Measurements from ENCODE around the gene KAZN. TPM values are rescaled to one million over a fixed set of nuclear protein-coding genes. Genes with fewer than 3 reads are reported as not detected.

KAZN gene
- total and polyA plus RNA-seq, 8 donors: 1.2 to 50.7 (median 6.8) TPM

GRCh38 chr1:14907416-14907815 is 308.9 kb downstream of the KAZN start:
- H3K27me3 ChIP-seq: no peaks in the 10 kb centered on the region
- TF ChIP-seq POLR2AphosphoS5 (IDR thresholded peaks at IDR 0.05) (no peak), EP300 (IDR thresholded peaks at IDR 0.05) (no peak), POLR2A (IDR thresholded peaks at IDR 0.05) (no peak), CTCF (IDR thresholded peaks at IDR 0.05) (no peak)
- no peak overlapping the region for H3K27ac ChIP-seq
- WGBS, 5 donors: 86 to 91% (median 89%) methylated on average over 5 of the region's 5 CpGs
- H3K36me3 ChIP-seq: no peaks in the 10 kb centered on the region
- H3K9me3 ChIP-seq: no peaks in the 10 kb centered on the region
- intact Hi-C loops (cut with DNase I; ENCODE audit: low total_unique reads): no loop called here
- no peak for DNase-seq
- H3K4me3 ChIP-seq: no peak overlapping the region
- H3K4me1 ChIP-seq: peaks cover 0 to 10% (median 0%) of the 10 kb centered on the region in 4 donors

GRCh38 chr1:14909273-14909672 is 310.8 kb downstream of the KAZN start:
- no peak overlapping the region for H3K27ac ChIP-seq
- no peak overlapping the region for H3K4me3 ChIP-seq
- intact Hi-C loops (cut with DNase I; ENCODE audit: low total_unique reads): no loop called here
- H3K9me3 ChIP-seq: no peaks in the 10 kb centered on the region
- no peaks in the 10 kb centered on the region for H3K27me3 ChIP-seq
- WGBS, 5 donors: 78 to 95% (median 90%) methylated on average over 5 of the region's 5 CpGs
- H3K4me1 ChIP-seq: peaks cover 0 to 10% (median 0%) of the 10 kb centered on the region in 4 donors
- DNase-seq: no peak
- TF ChIP-seq POLR2A (IDR thresholded peaks at IDR 0.05) (no peak), EP300 (IDR thresholded peaks at IDR 0.05) (no peak), CTCF (IDR thresholded peaks at IDR 0.05) (no peak), POLR2AphosphoS5 (IDR thresholded peaks at IDR 0.05) (no peak)
- H3K36me3 ChIP-seq: no peaks in the 10 kb centered on the region

DNA sequence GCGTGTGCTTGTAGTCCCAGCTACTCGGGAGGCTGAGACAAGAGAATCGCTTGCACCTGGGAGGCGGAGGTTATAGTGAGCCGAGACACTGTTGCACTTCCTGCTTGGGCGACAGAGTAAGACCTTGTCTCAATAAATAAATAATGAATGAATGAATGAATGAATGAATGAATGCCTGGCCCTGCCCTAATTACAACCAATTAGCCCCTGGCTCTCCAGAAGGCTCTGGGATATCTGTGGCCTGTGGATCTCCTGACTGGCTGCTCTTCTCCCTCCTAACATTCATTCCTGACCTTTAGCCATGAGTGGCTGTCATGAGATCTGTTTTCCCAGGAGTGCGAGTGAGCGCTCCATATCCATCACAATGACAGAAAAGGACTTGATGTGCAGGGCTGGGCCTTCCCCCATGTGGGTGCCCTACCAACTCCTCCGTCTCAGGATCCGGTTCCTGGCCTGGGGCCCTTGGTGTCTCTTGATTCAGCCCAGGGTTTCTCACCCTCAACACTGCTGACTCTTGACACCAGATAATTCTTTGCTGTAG is 311.5 kb downstream of the KAZN start:
- Histone ChIP-seq H3K9me3 (no peaks in the 10 kb centered on the region), H3K4me1 (peaks cover 0 to 10% (median 0%) of the 10 kb centered on the region in 4 donors), H3K27ac (no peak overlapping the region), H3K4me3 (no peak overlapping the region), H3K36me3 (no peaks in the 10 kb centered on the region), H3K27me3 (no peaks in the 10 kb centered on the region)
- DNase-seq: no peak
- TF ChIP-seq POLR2A (IDR thresholded peaks at IDR 0.05): no peak
- TF ChIP-seq EP300 (IDR thresholded peaks at IDR 0.05): no peak
- TF ChIP-seq CTCF (IDR thresholded peaks at IDR 0.05): no peak
- no peak for TF ChIP-seq POLR2AphosphoS5 (IDR thresholded peaks at IDR 0.05)
- intact Hi-C loops (cut with DNase I; ENCODE audit: low total_unique reads): no loop called here
- 87 to 93% (median 91%) methylated on average over 10 of the region's 10 CpGs for WGBS, 5 donors

DNA sequence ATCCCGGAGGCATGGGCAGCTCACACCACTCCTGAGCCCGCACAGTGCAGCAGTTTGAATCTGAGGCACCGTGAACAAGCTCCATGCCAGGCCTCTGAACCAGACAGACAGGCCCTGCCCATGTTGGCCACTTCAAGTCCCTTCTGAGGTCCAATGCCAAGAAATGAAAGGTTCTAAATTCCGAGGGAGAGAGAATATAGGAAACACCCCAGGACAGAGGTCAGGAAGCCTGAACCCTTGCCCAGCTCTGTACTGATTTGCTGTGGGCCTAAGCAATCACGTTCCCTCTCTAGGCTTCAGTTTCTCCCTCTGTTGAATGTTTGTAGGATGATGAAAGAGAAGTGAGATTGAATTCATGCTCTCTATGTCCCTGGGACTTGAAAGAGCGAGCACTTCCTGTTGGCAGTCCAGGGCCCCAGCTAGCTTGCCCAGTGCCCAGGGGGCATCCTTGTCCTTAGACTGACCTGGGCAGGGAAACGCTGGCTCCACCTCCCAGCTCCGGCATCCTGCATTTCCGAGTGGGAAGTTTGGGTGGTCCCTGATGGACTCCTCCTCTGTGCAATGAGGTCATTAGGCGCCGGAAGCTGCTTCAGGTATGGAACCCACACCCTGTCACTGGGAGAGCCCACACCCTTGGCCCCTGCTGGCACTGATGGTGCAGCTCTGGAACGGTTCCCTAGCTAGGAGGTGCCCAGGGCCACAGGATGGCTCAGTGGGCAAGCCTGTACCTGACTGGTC is 312.7 kb downstream of the KAZN start:
- WGBS, 5 donors: 52 to 74% (median 66%) methylated on average over 6 to 12 of the region's 12 CpGs
- Histone ChIP-seq H3K4me3 (no peak overlapping the region), H3K4me1 (peaks cover 0 to 10% (median 0%) of the 10 kb centered on the region in 4 donors), H3K9me3 (no peaks in the 10 kb centered on the region), H3K36me3 (no peaks in the 10 kb centered on the region), H3K27ac (peak overlapping the region in 1 of 5 donors; percentile 8), H3K27me3 (no peaks in the 10 kb centered on the region)
- no peak for TF ChIP-seq POLR2A (IDR thresholded peaks at IDR 0.05)
- no peak for TF ChIP-seq POLR2AphosphoS5 (IDR thresholded peaks at IDR 0.05)
- no peak for TF ChIP-seq EP300 (IDR thresholded peaks at IDR 0.05)
- TF ChIP-seq CTCF (IDR thresholded peaks at IDR 0.05): no peak
- DNase-seq: no peak
- intact Hi-C loops (cut with DNase I; ENCODE audit: low total_unique reads): no loop called here
